Left ventricle myocardium inferior (tissue), 1 donor: Measurements from ENCODE around the gene GABRA4. TPM values are rescaled to one million over a fixed set of nuclear protein-coding genes. Genes with fewer than 3 reads are reported as not detected.

Experiments
- DNase-seq: peaks from one replicate; pipeline ENCODE4 v3.0.0-alpha.2; 2020
- H3K27ac ChIP-seq: fragments of 200-600 bp; replicated peaks from 2 replicates; pipeline ENCODE4 v1.8.0; 2021
- H3K27me3 ChIP-seq: fragments of 200-600 bp; 2 replicates; pipeline ENCODE4 v1.8.0; 2021; ENCODE audit warnings: low read depth
- H3K36me3 ChIP-seq: fragments of 200-600 bp; 2 replicates; pipeline ENCODE4 v1.8.0; 2021
- H3K4me1 ChIP-seq: fragments of 200-600 bp; 2 replicates; pipeline ENCODE4 v1.8.0; 2021
- H3K4me3 ChIP-seq: fragments of 200-600 bp; 2 replicates; pipeline ENCODE4 v1.8.0; 2021; ENCODE audit warnings: mild to moderate bottlenecking, moderate library complexity
- H3K9me3 ChIP-seq: fragments of 200-600 bp; replicated peaks from 2 replicates; pipeline ENCODE4 v1.8.0; 2021
- CTCF ChIP-seq: fragments of 200-600 bp; IDR thresholded peaks from 2 replicates; pipeline ENCODE4 v1.8.0; 2021; ENCODE audit warnings: antibody characterized with exemption, mild to moderate bottlenecking, borderline replicate concordance
- intact Hi-C: fragments of 100-400 bp; cut with micrococcal nuclease; formaldehyde crosslinking; loops from one replicate; pipeline ENCODE4 v1.11.0; 2022
- total RNA-seq: library from RNA; stranded (reverse); fragmentation: NEBNext Ultra II Directional; extraction: Animal tissue kit (Norgen Biotek cat#: 25700); gene quantifications from one replicate; pipeline ENCODE4 v1.2.1, GENCODE V29; 2021
- donor health status: DM: no; HTN: yes; CAD: no; lungs with severe emphysema.

GABRA4 gene
- total RNA-seq, 1 donor from 2014 or later, result 33.7 TPM

- no peak for DNase-seq
- Histone ChIP-seq H3K27ac (peak overlapping the region; percentile 28), H3K4me3 (no peak overlapping the region), H3K27me3 (no peaks in the 10 kb centered on the region), H3K36me3 (no peaks in the 10 kb centered on the region), H3K4me1 (peaks cover 12% of the 10 kb centered on the region), H3K9me3 (peaks cover 6% of the 10 kb centered on the region)
- TF ChIP-seq CTCF, result no peak
- intact Hi-C loops, result no loop called here
Measured at GRCh38 chr4:47010912-47011446, 17.6 kb upstream of the GABRA4 start.

GRCh38 chr4:47010347-47010911 is 17.0 kb upstream of the GABRA4 start:
- H3K36me3 ChIP-seq, result no peaks in the 10 kb centered on the region
- H3K27ac ChIP-seq, result peak overlapping the region; percentile 28
- H3K4me3 ChIP-seq, result no peak overlapping the region
- peaks cover 6% of the 10 kb centered on the region for H3K9me3 ChIP-seq
- peaks cover 12% of the 10 kb centered on the region for H3K4me1 ChIP-seq
- TF ChIP-seq CTCF, result no peak
- DNase-seq, result no peak
- H3K27me3 ChIP-seq, result no peaks in the 10 kb centered on the region
- intact Hi-C loops, result no loop called here

- H3K4me3 ChIP-seq, result no peak overlapping the region
- DNase-seq, result no peak
- peaks cover 6% of the 10 kb centered on the region for H3K4me1 ChIP-seq
- H3K27me3 ChIP-seq, result no peaks in the 10 kb centered on the region
- no peaks in the 10 kb centered on the region for H3K36me3 ChIP-seq
- H3K27ac ChIP-seq, result no peak overlapping the region
- H3K9me3 ChIP-seq, result no peaks in the 10 kb centered on the region
- intact Hi-C loops, result loop anchor here (5.0 kb wide), 1 partner anchor 630 kb away; no protein-coding TSS in a partner anchor
- peak; percentile 55 for TF ChIP-seq CTCF
Measured at GRCh38 chr4:47002580-47002979, 9.2 kb upstream of the GABRA4 start.

GRCh38 chr4:47000406-47000805 is 7.0 kb upstream of the GABRA4 start:
- Histone ChIP-seq H3K4me3 (no peak overlapping the region), H3K27me3 (peaks cover 2% of the 10 kb centered on the region), H3K9me3 (no peaks in the 10 kb centered on the region), H3K36me3 (no peaks in the 10 kb centered on the region), H3K4me1 (peaks cover 6% of the 10 kb centered on the region), H3K27ac (no peak overlapping the region)
- TF ChIP-seq CTCF, result no peak
- no peak for DNase-seq
- intact Hi-C loops, result loop anchor here (5.0 kb wide), 1 partner anchor 632 kb away; no protein-coding TSS in a partner anchor

- Histone ChIP-seq H3K4me3 (no peak overlapping the region), H3K4me1 (peaks cover 6% of the 10 kb centered on the region), H3K36me3 (no peaks in the 10 kb centered on the region), H3K27me3 (peaks cover 10% of the 10 kb centered on the region), H3K27ac (peak overlapping the region; percentile 7), H3K9me3 (no peaks in the 10 kb centered on the region)
- no peak for TF ChIP-seq CTCF
- intact Hi-C loops, result no loop called here
- DNase-seq, result no peak
Measured at GRCh38 chr4:46999566-46999965, 6.2 kb upstream of the GABRA4 start.
